Tibial nerve (tissue), 4 donors: ENCODE measurements around the gene MYO1D. TPM values are rescaled to one million over a fixed set of nuclear protein-coding genes. Genes with fewer than 3 reads are reported as not detected.

Experiments
- DNase-seq, 2 donors: peaks; one replicate each; pipeline ENCODE4 v3.0.0-alpha.2; 2019; ENCODE audit warnings: low spot score in 2 of 2
- H3K27ac ChIP-seq, 4 donors: fragments of 200-600 bp; sonication (generic) in 3 of 4; one replicate each; pipeline ENCODE4 v1.5.1; 2017 to 2019; ENCODE audit warnings: mild to moderate bottlenecking in 1 of 4
- H3K27me3 ChIP-seq, 2 donors: fragments of 200-600 bp; sonication (generic) in 1 of 2; one replicate each; pipeline versions ENCODE4 v1.5.1 to v1.6.0; 2017 to 2019
- H3K36me3 ChIP-seq, 3 donors: fragments of 200-600 bp; sonication (generic); one replicate each; pipeline ENCODE4 v1.5.1; 2018 to 2019
- H3K4me1 ChIP-seq, 4 donors: fragments of 200-600 bp; sonication (generic) in 3 of 4; one replicate each; pipeline ENCODE4 v1.5.1; 2017 to 2019
- H3K4me3 ChIP-seq, 4 donors: fragments of 200-600 bp; sonication (generic) in 3 of 4; one replicate each; pipeline ENCODE4 v1.5.1; 2017 to 2019; ENCODE audit warnings: mild to moderate bottlenecking in 1 of 4, moderate library complexity in 1 of 4
- H3K9me3 ChIP-seq, 4 donors: fragments of 200-600 bp; sonication (generic) in 3 of 4; one replicate each; pipeline ENCODE4 v1.5.1; 2017 to 2019
- EP300 ChIP-seq, 2 donors: sonication (generic); formaldehyde crosslinking; IDR thresholded peaks; one replicate each; pipeline ENCODE4 v1.6.1; 2017; ENCODE audit warnings: antibody characterized with exemption in 2 of 2, mild to moderate bottlenecking in 1 of 2
- POLR2A ChIP-seq, 2 donors: fragments of 450-650 bp; IDR thresholded peaks; one replicate each; pipeline ENCODE4 v1.6.1; 2017; ENCODE audit warnings: antibody characterized with exemption in 2 of 2, mild to moderate bottlenecking in 2 of 2, moderate library complexity in 2 of 2
- WGBS, 2 donors: methylation state at CpG; one replicate each; pipeline ENCODE4 v1.1.5; 2018; 5-methylcytosine and 5-hydroxymethylcytosine counted together
- total RNA-seq, 4 donors: library from RNA; depleted of rRNA; stranded (reverse); fragments of >200 nt; gene quantifications; one replicate each; pipeline ENCODE4 v1.1.0, GENCODE V29; 2016
- TF ChIP-seq, protein P1 (sequence below), 5 experiments: fragments of 200-600 bp in 3 of 5; fragments of 450-650 bp in 2 of 5; sonication (generic) in 3 of 5; IDR thresholded peaks; one replicate each; pipeline ENCODE4 v1.5.1; 2016 to 2019; ENCODE audit warnings: antibody characterized with exemption in 5 of 5, mild to moderate bottlenecking in 3 of 5, moderate library complexity in 2 of 5

MYO1D gene
- total RNA-seq, 4 donors from 2014 or later, result 28.5 to 49.6 (median 42.4) TPM

GRCh38 chr17:32820440-32820839, 56.5 kb downstream of the MYO1D start:
- Histone ChIP-seq H3K27ac (no peak overlapping the region), H3K4me1 (peaks cover 0 to 14% (median 0%) of the 10 kb centered on the region in 4 donors)

DNA sequence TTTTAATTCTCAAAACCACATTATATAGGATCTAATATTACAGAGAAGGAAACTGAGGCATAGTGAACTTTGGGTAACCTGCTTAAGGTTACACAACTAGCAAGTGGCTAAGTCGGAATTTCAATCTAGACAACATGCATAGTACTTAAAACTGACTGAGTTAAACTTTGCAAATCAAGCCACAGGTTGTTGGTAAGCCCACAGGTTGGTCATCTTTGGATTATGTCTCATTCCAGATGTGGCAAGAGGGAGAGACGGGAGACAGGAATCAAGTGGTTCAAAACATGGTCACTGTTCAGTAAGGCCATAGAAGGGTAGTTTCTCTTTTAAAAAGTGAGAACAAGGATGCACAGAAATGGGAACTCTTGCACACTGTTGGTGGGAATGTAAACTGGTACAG, 57.1 kb downstream of the MYO1D start:
- Histone ChIP-seq H3K9me3 (no peaks in the 10 kb centered on the region), H3K27ac (peak overlapping the region in 1 of 4 donors; percentile 72), H3K27me3 (no peaks in the 10 kb centered on the region), H3K36me3 (no peaks in the 10 kb centered on the region), H3K4me3 (no peak overlapping the region), H3K4me1 (peaks cover 0 to 14% (median 0%) of the 10 kb centered on the region in 4 donors)
- 89 to 92% methylated on average over 2 of the region's 2 CpGs for WGBS, 2 donors
- DNase-seq, result no peak
- TF ChIP-seq, protein P1, sequence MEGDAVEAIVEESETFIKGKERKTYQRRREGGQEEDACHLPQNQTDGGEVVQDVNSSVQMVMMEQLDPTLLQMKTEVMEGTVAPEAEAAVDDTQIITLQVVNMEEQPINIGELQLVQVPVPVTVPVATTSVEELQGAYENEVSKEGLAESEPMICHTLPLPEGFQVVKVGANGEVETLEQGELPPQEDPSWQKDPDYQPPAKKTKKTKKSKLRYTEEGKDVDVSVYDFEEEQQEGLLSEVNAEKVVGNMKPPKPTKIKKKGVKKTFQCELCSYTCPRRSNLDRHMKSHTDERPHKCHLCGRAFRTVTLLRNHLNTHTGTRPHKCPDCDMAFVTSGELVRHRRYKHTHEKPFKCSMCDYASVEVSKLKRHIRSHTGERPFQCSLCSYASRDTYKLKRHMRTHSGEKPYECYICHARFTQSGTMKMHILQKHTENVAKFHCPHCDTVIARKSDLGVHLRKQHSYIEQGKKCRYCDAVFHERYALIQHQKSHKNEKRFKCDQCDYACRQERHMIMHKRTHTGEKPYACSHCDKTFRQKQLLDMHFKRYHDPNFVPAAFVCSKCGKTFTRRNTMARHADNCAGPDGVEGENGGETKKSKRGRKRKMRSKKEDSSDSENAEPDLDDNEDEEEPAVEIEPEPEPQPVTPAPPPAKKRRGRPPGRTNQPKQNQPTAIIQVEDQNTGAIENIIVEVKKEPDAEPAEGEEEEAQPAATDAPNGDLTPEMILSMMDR (IDR thresholded peaks at IDR 0.05), result no peak
- TF ChIP-seq POLR2A (IDR thresholded peaks at IDR 0.05), result no peak
- no peak for TF ChIP-seq EP300 (IDR thresholded peaks at IDR 0.05)

More at GRCh38 chr17:32820440-32820839, 56.5 kb downstream of the MYO1D start:
- Histone ChIP-seq H3K4me3 (no peak overlapping the region), H3K36me3 (no peaks in the 10 kb centered on the region), H3K9me3 (no peaks in the 10 kb centered on the region), H3K27me3 (no peaks in the 10 kb centered on the region)
- DNase-seq, result no peak
- TF ChIP-seq, protein P1 (IDR thresholded peaks at IDR 0.05), result no peak
- TF ChIP-seq POLR2A (IDR thresholded peaks at IDR 0.05) (no peak), EP300 (IDR thresholded peaks at IDR 0.05) (no peak)
- WGBS, 2 donors, result 81 to 85% methylated on average over 2 of the region's 2 CpGs

GRCh38 chr17:32819035-32819434, 57.9 kb downstream of the MYO1D start:
- WGBS, 2 donors, result 25 to 46% methylated on average over 4 of the region's 4 CpGs
- no peak for DNase-seq
- TF ChIP-seq EP300 (IDR thresholded peaks at IDR 0.05) (no peak), POLR2A (IDR thresholded peaks at IDR 0.05) (no peak)
- TF ChIP-seq, protein P1 (IDR thresholded peaks at IDR 0.05), result no peak
- peak overlapping the region in 2 of 4 donors; percentile 20 to 72 for H3K27ac ChIP-seq
- no peaks in the 10 kb centered on the region for H3K36me3 ChIP-seq
- H3K27me3 ChIP-seq, result no peaks in the 10 kb centered on the region
- peaks cover 0 to 14% (median 0%) of the 10 kb centered on the region in 4 donors for H3K4me1 ChIP-seq
- no peak overlapping the region for H3K4me3 ChIP-seq
- no peaks in the 10 kb centered on the region for H3K9me3 ChIP-seq

DNA sequence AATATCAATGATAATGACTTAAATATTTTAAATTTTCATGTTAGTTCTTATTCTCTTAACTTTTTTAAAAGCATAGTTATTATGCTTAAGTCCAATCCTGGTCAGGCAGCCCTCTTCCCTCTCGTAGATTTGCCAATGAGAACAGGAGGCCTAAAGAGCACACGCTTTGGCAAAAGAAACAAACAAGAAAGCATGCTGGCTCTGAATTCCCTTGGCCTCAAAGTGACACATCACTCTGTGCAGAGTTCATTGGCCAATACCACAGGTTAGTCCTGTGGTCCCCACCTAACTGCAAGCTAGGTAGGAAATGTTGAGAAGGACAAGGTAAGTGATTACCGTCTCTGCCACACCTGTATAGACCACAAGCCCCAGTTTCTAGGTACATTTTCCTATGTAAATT, 61.5 kb downstream of the MYO1D start:
- Histone ChIP-seq H3K36me3 (no peaks in the 10 kb centered on the region), H3K27me3 (no peaks in the 10 kb centered on the region), H3K4me3 (no peak overlapping the region), H3K4me1 (peaks cover 0 to 9% (median 0%) of the 10 kb centered on the region in 4 donors), H3K27ac (no peak overlapping the region), H3K9me3 (no peaks in the 10 kb centered on the region)
- WGBS, 2 donors, result 80 to 83% methylated on average over 3 of the region's 3 CpGs
- DNase-seq, result no peak
- TF ChIP-seq, protein P1 (IDR thresholded peaks at IDR 0.05), result no peak
- TF ChIP-seq POLR2A (IDR thresholded peaks at IDR 0.05) (no peak), EP300 (IDR thresholded peaks at IDR 0.05) (no peak)

GRCh38 chr17:32814836-32815235, 62.1 kb downstream of the MYO1D start:
- H3K4me1 ChIP-seq, result peaks cover 0 to 9% (median 0%) of the 10 kb centered on the region in 4 donors
- no peaks in the 10 kb centered on the region for H3K27me3 ChIP-seq
- no peak overlapping the region for H3K27ac ChIP-seq
- H3K4me3 ChIP-seq, result no peak overlapping the region
- no peaks in the 10 kb centered on the region for H3K36me3 ChIP-seq
- H3K9me3 ChIP-seq, result no peaks in the 10 kb centered on the region
- 81 to 86% methylated on average over 7 of the region's 7 CpGs for WGBS, 2 donors
- TF ChIP-seq EP300 (IDR thresholded peaks at IDR 0.05) (no peak), POLR2A (IDR thresholded peaks at IDR 0.05) (no peak)
- TF ChIP-seq, protein P1 (IDR thresholded peaks at IDR 0.05), result no peak
- DNase-seq, result no peak
